Choroid plexus epithelial cell (primary cell): ENCODE results near the gene HMOX2.
A peak's percentile ranks its signal among the peaks of the same experiment; 100 is the strongest.

Source experiments
- DNase-seq: peaks from one replicate; pipeline ENCODE4 v3.0.0-alpha.2; 2010; ENCODE audit warnings: low read depth
- H3K4me3 ChIP-seq: 2 replicates; pipeline ENCODE4 v1.5.1; 2011; ENCODE audit warnings: low read depth, mild to moderate bottlenecking, control low read depth, low read length, moderate library complexity
- TF ChIP-seq, protein P1 (sequence below): conservative IDR thresholded peaks from 2 replicates; pipeline ENCODE4 v1.5.1; 2011; ENCODE audit warnings: low read depth, mild to moderate bottlenecking, control low read depth, inconsistent platforms, low read length, moderate library complexity

Gene HMOX2

GRCh38 chr16:4557973-4558372, 81.8 kb downstream of the HMOX2 start:
- DNase-seq: peak; percentile 22
- H3K4me3 ChIP-seq: no peak overlapping the region
- TF ChIP-seq, protein P1, sequence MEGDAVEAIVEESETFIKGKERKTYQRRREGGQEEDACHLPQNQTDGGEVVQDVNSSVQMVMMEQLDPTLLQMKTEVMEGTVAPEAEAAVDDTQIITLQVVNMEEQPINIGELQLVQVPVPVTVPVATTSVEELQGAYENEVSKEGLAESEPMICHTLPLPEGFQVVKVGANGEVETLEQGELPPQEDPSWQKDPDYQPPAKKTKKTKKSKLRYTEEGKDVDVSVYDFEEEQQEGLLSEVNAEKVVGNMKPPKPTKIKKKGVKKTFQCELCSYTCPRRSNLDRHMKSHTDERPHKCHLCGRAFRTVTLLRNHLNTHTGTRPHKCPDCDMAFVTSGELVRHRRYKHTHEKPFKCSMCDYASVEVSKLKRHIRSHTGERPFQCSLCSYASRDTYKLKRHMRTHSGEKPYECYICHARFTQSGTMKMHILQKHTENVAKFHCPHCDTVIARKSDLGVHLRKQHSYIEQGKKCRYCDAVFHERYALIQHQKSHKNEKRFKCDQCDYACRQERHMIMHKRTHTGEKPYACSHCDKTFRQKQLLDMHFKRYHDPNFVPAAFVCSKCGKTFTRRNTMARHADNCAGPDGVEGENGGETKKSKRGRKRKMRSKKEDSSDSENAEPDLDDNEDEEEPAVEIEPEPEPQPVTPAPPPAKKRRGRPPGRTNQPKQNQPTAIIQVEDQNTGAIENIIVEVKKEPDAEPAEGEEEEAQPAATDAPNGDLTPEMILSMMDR: no peak
